K562 (cell line): ENCODE data around the gene GALNT13. TPM values are rescaled to one million over a fixed set of nuclear protein-coding genes. Genes with fewer than 3 reads are reported as not detected.

ENCODE experiments used
- ATAC-seq: fragments of 200-7000 bp; cut with Tn5 transposase; 3 replicates; pipeline ENCODE4 v1.9.1; 2020; ENCODE audit warnings: moderate library complexity
- BruUV-seq: library from RNA; stranded (reverse); fragments of 400-500 nt; replicated peaks from 2 replicates; lab custom pipeline; 2021; lab: Mats Ljungman, UMichigan
- CTCF ChIA-PET: fragments of 300-600 bp; formaldehyde crosslinking; extraction: SDS; loops from one replicate; lab custom pipeline; 2021; ENCODE audit warnings: low intra/inter-chr PET ratio; lab: Yijun Ruan, JAX
- POLR2A ChIA-PET: fragments of 300-600, 350-650 bp; sonication (Branson Sonifier 250); formaldehyde crosslinking; extraction: SDS; loops from one replicate; lab custom pipeline; 2021; ENCODE audit warnings: antibody characterized with exemption, inconsistent platforms; lab: Yijun Ruan, JAX
- DNase-seq, 4 experiments: peaks; one replicate each; pipeline versions ENCODE4 v3.0.0 to v3.0.0-alpha.2; 2011 to 2018; ENCODE audit warnings: low spot score in 3 of 4, mixed read lengths in 3 of 4; ENCODE audit errors: extremely low read depth in 1 of 4
- FAIRE-seq: peaks from 2 replicates; lab custom pipeline; 2011; peaks lifted over from hg19 to GRCh38; lab: Jason Lieb, UNC
- H2AFZ ChIP-seq: 2 replicates; pipeline ENCODE4 v1.6.0; 2011; ENCODE audit warnings: low read depth, low read length, control low read depth, inconsistent platforms
- H3K27ac ChIP-seq: fragments of 200-600 bp; 3 replicates; pipeline ENCODE4 v1.8.0; 2011; ENCODE audit warnings: low read depth, mild to moderate bottlenecking, control low read depth, inconsistent platforms, low read length, moderate library complexity, mixed read lengths; ENCODE audit errors: extremely low read depth
- H3K27me3 ChIP-seq, 2 experiments: fragments of 300-600 bp in 1 of 2; 2 replicates in 1 of 2; 3 replicates in 1 of 2; pipeline versions ENCODE4 v1.6.0 to v1.8.0; 2011; ENCODE audit warnings: inconsistent platforms in 2 of 2, low read length in 2 of 2, mild to moderate bottlenecking in 1 of 2, mixed read lengths in 1 of 2, moderate library complexity in 1 of 2; ENCODE audit not compliant: control insufficient read depth in 2 of 2, insufficient read depth in 2 of 2
- H3K36me3 ChIP-seq: fragments of 300-600 bp; 3 replicates; pipeline ENCODE4 v1.8.0; 2011; ENCODE audit warnings: mild to moderate bottlenecking, low read length, inconsistent platforms; ENCODE audit not compliant: control insufficient read depth, insufficient read depth
- H3K4me1 ChIP-seq, 2 experiments: fragments of 200-600 bp in 1 of 2; replicated peaks in 1 of 2; 2 replicates in 1 of 2; 3 replicates in 1 of 2; pipeline versions ENCODE4 v1.5.1 to v1.8.0; 2011; ENCODE audit warnings: inconsistent platforms in 2 of 2, low read length in 2 of 2, mild to moderate bottlenecking in 1 of 2, mixed read lengths in 1 of 2, moderate library complexity in 1 of 2; ENCODE audit not compliant: control insufficient read depth in 2 of 2, insufficient read depth in 2 of 2
- H3K4me2 ChIP-seq: 2 replicates; pipeline ENCODE4 v1.6.1; 2011; ENCODE audit warnings: low read length, control low read depth, inconsistent platforms, mixed read lengths; ENCODE audit not compliant: insufficient read depth
- H3K4me3 ChIP-seq: fragments of 200-600 bp; sonication (generic), shearing (Covaris generic); 2 replicates; pipeline ENCODE4 v1.5.1; 2016; ENCODE audit warnings: control low read depth, inconsistent platforms
- H3K79me2 ChIP-seq: fragments of 200-600 bp; 3 replicates; pipeline ENCODE4 v1.8.0; 2011; ENCODE audit warnings: low read length, inconsistent platforms; ENCODE audit not compliant: control insufficient read depth, insufficient read depth
- H3K9ac ChIP-seq, 2 experiments: 2 replicates each; pipeline versions ENCODE4 v1.6.0 to v1.6.1; 2011; ENCODE audit warnings: low read depth in 2 of 2, low read length in 2 of 2, control low read depth in 1 of 2, inconsistent platforms in 1 of 2, mild to moderate bottlenecking in 1 of 2, mixed read lengths in 1 of 2; ENCODE audit not compliant: insufficient read depth in 1 of 2
- H3K9me1 ChIP-seq: one replicate; pipeline ENCODE4 v1.6.0; 2011; ENCODE audit warnings: inconsistent platforms, mild to moderate bottlenecking, low read length, moderate library complexity; ENCODE audit not compliant: control insufficient read depth, insufficient read depth
- H3K9me3 ChIP-seq: replicated peaks from 2 replicates; pipeline ENCODE4 v1.5.1; 2011; ENCODE audit warnings: low read depth, low read length, inconsistent platforms; ENCODE audit not compliant: control insufficient read depth, insufficient read depth
- H4K20me1 ChIP-seq: replicated peaks from 2 replicates; pipeline ENCODE4 v1.6.1; 2011; ENCODE audit warnings: low read length, inconsistent platforms, mixed read lengths; ENCODE audit not compliant: control insufficient read depth, insufficient read depth
- C11orf30 ChIP-seq: fragments of 450-650 bp; IDR thresholded peaks from 2 replicates; pipeline ENCODE4 v1.6.1; 2016; ENCODE audit warnings: low read depth, mild to moderate bottlenecking
- ETS2 ChIP-seq: IDR thresholded peaks from 2 replicates; pipeline ENCODE4 v1.6.1; 2016; ENCODE audit warnings: borderline replicate concordance, missing genetic modification characterization, mild to moderate bottlenecking, moderate library complexity, missing compliant biosample characterization; ENCODE audit not compliant: poor library complexity, severe bottlenecking
- PBX2 ChIP-seq, 2 experiments: IDR thresholded peaks in 1 of 2; conservative IDR thresholded peaks in 1 of 2; 2 replicates each; pipeline ENCODE4 v1.6.1; 2016; ENCODE audit warnings: low read depth in 2 of 2, mild to moderate bottlenecking in 1 of 2, missing compliant biosample characterization in 1 of 2, missing genetic modification characterization in 1 of 2, moderate library complexity in 1 of 2
- ZNF830 ChIP-seq: fragments of 250-450 bp; sonication (Bioruptor Pico); IDR thresholded peaks from 2 replicates; pipeline ENCODE4 v1.5.0; 2021; ENCODE audit warnings: mild to moderate bottlenecking
- WGBS: fragments of 100-300 bp; shearing (Covaris generic); methylation state at CpG from one replicate; pipeline ENCODE4 v1.1.6; 2016; ENCODE audit warnings: low coverage, mixed read lengths; ENCODE audit not compliant: insufficient coverage; ENCODE audit errors: missing lambda C conversion rate; 5-methylcytosine and 5-hydroxymethylcytosine counted together
- in situ Hi-C: fragments of 300-500 bp; cut with MboI; formaldehyde crosslinking; loops from 4 replicates; pipeline ENCODE4 v1.15.0; 2018; ENCODE audit warnings: inconsistent platforms, mixed read lengths
- intact Hi-C: fragments of 100-400 bp; cut with micrococcal nuclease; formaldehyde crosslinking; loops from 2 replicates; pipeline ENCODE4 v1.14.2; 2022
- polyA plus RNA-seq, 8 experiments: library from polyadenylated mRNA; depleted of rRNA in 4 of 8; stranded (reverse) in 5 of 8; unstranded in 3 of 8; fragments of >200 nt; fragmentation: Nextera tagmentation in 2 of 8; fragmentation: Illumina TruSeq in 1 of 8; extraction: Ambion mirVana in 2 of 8; extraction: Trizol in 1 of 8; gene quantifications; 2 replicates each; pipeline versions ENCODE4 v1.2.1 to v1.2.3, GENCODE V29; 2011 to 2014; ENCODE audit warnings: inconsistent platforms in 1 of 8, missing spikeins in 1 of 8
- total RNA-seq, 7 experiments: library from RNA; depleted of rRNA in 6 of 7; stranded (reverse); fragments of >200 nt in 6 of 7; fragmentation: Illumina TruSeq in 2 of 7; extraction: Trizol in 2 of 7; gene quantifications; 2 replicates each; pipeline versions ENCODE4 v1.2.1 to v1.2.3, GENCODE V29; 2011 to 2021; ENCODE audit warnings: low replicate concordance in 1 of 7
- TF ChIP-seq, protein P1 (sequence below): fragments of 450-650 bp; conservative IDR thresholded peaks from 2 replicates; pipeline ENCODE4 v1.6.1; 2016; ENCODE audit warnings: missing genetic modification characterization, low read depth, mild to moderate bottlenecking, missing compliant biosample characterization, moderate library complexity

GALNT13 gene
- total and polyA plus RNA-seq, 9 of the 15 experiments (the other 6 are each of a cell fraction or from before 2014, with no cell fraction given), result not detected

DNA sequence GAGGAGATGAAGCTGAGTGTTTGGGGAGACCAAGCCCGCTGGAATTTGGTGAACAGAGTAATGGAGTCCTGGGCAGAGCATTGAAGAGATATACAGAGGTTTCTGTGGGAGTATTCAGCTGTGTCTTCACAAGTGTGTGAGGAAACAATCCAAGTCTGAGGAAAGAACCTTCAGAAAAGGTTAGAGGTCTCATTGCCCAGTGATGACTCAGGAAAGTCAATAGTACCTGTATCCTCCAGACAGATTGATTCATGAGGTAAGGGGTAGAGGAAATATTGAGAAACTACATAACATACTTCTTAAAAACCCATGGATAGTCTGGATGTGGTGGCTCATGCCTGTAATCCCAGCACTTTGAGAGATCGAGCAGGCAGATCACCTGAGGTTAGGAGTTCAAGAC lies 392.3 kb downstream of the GALNT13 start:
- Histone ChIP-seq H3K27ac (no peak overlapping the region), H3K9me3 (no peaks in the 10 kb centered on the region), H3K9me1 (no peaks in the 10 kb centered on the region), H3K4me1 (no peaks in the 10 kb centered on the region), H3K79me2 (no peaks in the 10 kb centered on the region), H3K4me3 (no peak overlapping the region), H3K9ac (no peak overlapping the region), H3K27me3 (no peaks in the 10 kb centered on the region), H3K4me2 (no peak overlapping the region), H2AFZ (no peak overlapping the region), H4K20me1 (no peaks in the 10 kb centered on the region), H3K36me3 (no peaks in the 10 kb centered on the region)
- ATAC-seq (no peak), FAIRE-seq (no peak), DNase-seq (no peak)
- ChIA-PET POLR2A (no interaction called here), CTCF (no interaction called here)
- 0% methylated on average over 2 of the region's 2 CpGs for WGBS
- in situ Hi-C loops, result no loop called here
- intact Hi-C loops, result no loop called here
- no TSS peak for BruUV-seq
- TF ChIP-seq ZNF830 (no peak), PBX2 (CRISPR knock-in tag; IDR thresholded peaks at IDR 0.05; ENCODE audit: low read depth) (no peak), PBX2 (tag; conservative IDR thresholded peaks at IDR 0.05; ENCODE audit: low read depth) (no peak), C11orf30 (no peak), ETS2 (tag) (no peak)
- TF ChIP-seq, protein P1, sequence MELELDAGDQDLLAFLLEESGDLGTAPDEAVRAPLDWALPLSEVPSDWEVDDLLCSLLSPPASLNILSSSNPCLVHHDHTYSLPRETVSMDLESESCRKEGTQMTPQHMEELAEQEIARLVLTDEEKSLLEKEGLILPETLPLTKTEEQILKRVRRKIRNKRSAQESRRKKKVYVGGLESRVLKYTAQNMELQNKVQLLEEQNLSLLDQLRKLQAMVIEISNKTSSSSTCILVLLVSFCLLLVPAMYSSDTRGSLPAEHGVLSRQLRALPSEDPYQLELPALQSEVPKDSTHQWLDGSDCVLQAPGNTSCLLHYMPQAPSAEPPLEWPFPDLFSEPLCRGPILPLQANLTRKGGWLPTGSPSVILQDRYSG (tag), result no peak
